RKO (cell line): ENCODE measurements around the gene PKHD1.
A peak's percentile ranks its signal among the peaks of the same experiment; 100 is the strongest.
"Not testable (repeated sequence)": the region's sequence is repeated elsewhere in the genome, so short reads cannot be mapped to it uniquely, and the experiment has no call there.

Experiments used
- DNase-seq: peaks from one replicate; pipeline ENCODE4 v3.0.0-alpha.2; 2016; ENCODE audit warnings: low spot score

PKHD1 gene

GRCh38 chr6:51995214-51995755 lies 92.1 kb downstream of the PKHD1 start:
- DNase-seq: no peak

- no peak for DNase-seq
Measured at GRCh38 chr6:51992876-51993275, 94.5 kb downstream of the PKHD1 start.

GRCh38 chr6:51989789-51990188 lies 97.6 kb downstream of the PKHD1 start:
- no peak for DNase-seq

- no peak for DNase-seq
Measured at GRCh38 chr6:51986864-51987263, 100.5 kb downstream of the PKHD1 start.

- no peak for DNase-seq
Measured at GRCh38 chr6:51983564-51983963, 103.8 kb downstream of the PKHD1 start.

GRCh38 chr6:51982695-51983094 lies 104.7 kb downstream of the PKHD1 start:
- DNase-seq: not testable (repeated sequence)

- DNase-seq: no peak
Measured at GRCh38 chr6:51976374-51976773, 111.0 kb downstream of the PKHD1 start.

GRCh38 chr6:51972659-51973058 lies 114.8 kb downstream of the PKHD1 start:
- DNase-seq: no peak

GRCh38 chr6:51968265-51968664 lies 119.1 kb downstream of the PKHD1 start:
- no peak for DNase-seq

GRCh38 chr6:51965222-51965801 lies 122.1 kb downstream of the PKHD1 start:
- no peak for DNase-seq

GRCh38 chr6:51963980-51964379 lies 123.4 kb downstream of the PKHD1 start:
- DNase-seq: no peak

GRCh38 chr6:51962354-51962753 lies 125.1 kb downstream of the PKHD1 start:
- DNase-seq: no peak

GRCh38 chr6:51960419-51960818 lies 127.0 kb downstream of the PKHD1 start:
- no peak for DNase-seq

- peak; percentile 69 for DNase-seq
Measured at GRCh38 chr6:51959744-51960383, 127.5 kb downstream of the PKHD1 start.

- no peak for DNase-seq
Measured at GRCh38 chr6:51954681-51955080, 132.7 kb downstream of the PKHD1 start.

GRCh38 chr6:51953246-51953645 lies 134.2 kb downstream of the PKHD1 start:
- no peak for DNase-seq

GRCh38 chr6:51951924-51952323 lies 135.5 kb downstream of the PKHD1 start:
- DNase-seq: no peak

- no peak for DNase-seq
Measured at GRCh38 chr6:51949526-51949925, 137.9 kb downstream of the PKHD1 start.

GRCh38 chr6:51939695-51940094 lies 147.7 kb downstream of the PKHD1 start:
- not testable (repeated sequence) for DNase-seq

- DNase-seq: no peak
Measured at GRCh38 chr6:51936531-51937290, 150.7 kb downstream of the PKHD1 start.

GRCh38 chr6:51934098-51934497 lies 153.3 kb downstream of the PKHD1 start:
- peak; percentile 15 for DNase-seq

- no peak for DNase-seq
Measured at GRCh38 chr6:51932956-51933355, 154.5 kb downstream of the PKHD1 start.

GRCh38 chr6:51930602-51931001 lies 156.8 kb downstream of the PKHD1 start:
- no peak for DNase-seq
